Measurements from ENCODE around the gene KMT2A.
"Not testable (repeated sequence)": the region's sequence is repeated elsewhere in the genome, so short reads cannot be mapped to it uniquely, and the experiment has no call there.

Gene KMT2A

DNA sequence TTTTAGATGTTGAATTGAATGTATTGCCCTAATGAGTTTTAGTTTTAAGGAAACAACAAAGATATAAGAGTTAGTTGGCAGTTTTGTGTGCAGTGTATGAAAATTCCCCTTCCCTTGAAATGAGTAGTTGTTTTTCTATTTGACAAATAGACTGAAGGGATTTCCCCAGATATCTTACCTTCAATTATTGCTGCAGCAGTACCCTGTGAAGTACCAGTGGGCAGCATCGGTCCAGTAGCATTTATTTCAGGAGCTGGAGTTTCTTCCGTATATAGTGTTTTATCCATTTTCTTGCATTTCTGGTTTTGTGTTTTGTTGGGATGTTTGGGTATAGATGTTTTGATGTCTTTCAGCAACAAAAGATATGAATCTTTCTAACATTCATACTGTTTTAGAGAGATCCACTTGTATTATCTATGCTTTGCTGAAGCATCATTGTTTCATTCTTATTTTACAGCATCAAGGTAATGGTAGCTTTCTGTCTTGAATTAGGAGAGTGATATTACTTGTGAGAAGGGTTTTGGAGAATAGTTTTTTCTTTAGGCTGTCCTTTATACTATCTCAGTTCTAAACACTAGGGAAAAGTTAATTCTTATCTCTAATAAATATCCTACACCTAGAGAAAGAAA lies 7.4 kb downstream of the KMT2A start:
- Histone ChIP-seq H3K27me3 (ENCODE audit: control insufficient read depth in 1 of 2, insufficient read depth in 2 of 2, low read length in 2 of 2) (no peaks in the 10 kb centered on the region), H3K36me3 (ENCODE audit: control insufficient read depth in 1 of 2, insufficient read depth in 2 of 2, low read length in 2 of 2) (peaks cover 0 to 4% of the 10 kb centered on the region in 2 donors), H3K9me3 (ENCODE audit: control insufficient read depth in 1 of 2, low read length in 2 of 2) (no peaks in the 10 kb centered on the region), H3K4me1 (ENCODE audit: control insufficient read depth in 1 of 2, insufficient read depth in 2 of 2, low read length in 2 of 2) (peaks cover 33 to 64% of the 10 kb centered on the region in 2 donors), H3K4me3 (ENCODE audit: low read depth in 1 of 2, low read length in 2 of 2) (no peak overlapping the region), H3K27ac (ENCODE audit: low read depth, low read length) (no peak overlapping the region), H3K9ac (ENCODE audit: low read depth in 1 of 2, low read length in 2 of 2) (no peak overlapping the region)

DNA sequence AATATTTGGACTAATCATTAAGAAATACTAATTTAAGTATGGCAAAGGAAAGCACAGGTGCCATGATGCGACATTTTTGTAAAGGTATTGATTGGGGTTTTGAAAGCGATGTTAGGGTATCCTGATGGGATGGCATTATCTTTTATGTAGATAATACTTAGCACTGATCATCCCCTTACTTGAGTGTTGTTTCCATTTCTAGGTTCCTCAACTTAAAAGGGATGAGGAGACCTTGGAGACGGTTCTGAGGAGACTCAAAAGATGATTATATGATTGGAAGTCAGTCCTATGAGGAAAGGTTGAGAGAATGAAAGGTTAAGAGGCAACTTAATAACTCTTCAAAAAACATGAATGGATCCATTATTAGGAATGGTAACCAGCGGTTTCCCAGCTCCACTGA lies 11.1 kb downstream of the KMT2A start:
- Histone ChIP-seq H3K9me3 (ENCODE audit: control insufficient read depth in 1 of 2, low read length in 2 of 2) (no peaks in the 10 kb centered on the region), H3K4me1 (ENCODE audit: control insufficient read depth in 1 of 2, insufficient read depth in 2 of 2, low read length in 2 of 2) (peaks cover 16 to 33% of the 10 kb centered on the region in 2 donors), H3K27ac (ENCODE audit: low read depth, low read length) (no peak overlapping the region), H3K27me3 (ENCODE audit: control insufficient read depth in 1 of 2, insufficient read depth in 2 of 2, low read length in 2 of 2) (no peaks in the 10 kb centered on the region), H3K9ac (ENCODE audit: low read depth in 1 of 2, low read length in 2 of 2) (no peak overlapping the region), H3K36me3 (ENCODE audit: control insufficient read depth in 1 of 2, insufficient read depth in 2 of 2, low read length in 2 of 2) (peaks cover 4 to 6% of the 10 kb centered on the region in 2 donors), H3K4me3 (ENCODE audit: low read depth in 1 of 2, low read length in 2 of 2) (no peak overlapping the region)

DNA sequence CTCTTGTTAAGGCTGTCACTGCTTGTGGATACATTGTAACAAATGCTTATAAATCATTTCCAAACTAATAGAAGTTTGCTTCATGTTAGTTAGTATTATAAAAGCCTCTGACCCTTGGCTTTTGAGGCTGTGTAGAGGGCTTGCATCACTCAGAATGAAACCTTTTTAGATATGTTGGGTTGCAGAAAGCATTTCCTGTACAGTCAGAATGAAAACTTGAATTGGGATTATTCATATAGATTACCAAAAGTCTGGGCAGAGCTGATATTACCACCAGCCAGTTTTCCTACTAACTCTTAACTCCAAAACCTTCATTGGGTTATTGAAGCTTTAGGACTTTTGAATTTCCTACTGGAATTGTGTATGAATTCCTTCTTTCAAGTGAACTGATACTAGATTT lies 12.0 kb downstream of the KMT2A start:
- Histone ChIP-seq H3K4me1 (ENCODE audit: control insufficient read depth in 1 of 2, insufficient read depth in 2 of 2, low read length in 2 of 2) (peaks cover 9 to 24% of the 10 kb centered on the region in 2 donors), H3K27me3 (ENCODE audit: control insufficient read depth in 1 of 2, insufficient read depth in 2 of 2, low read length in 2 of 2) (no peaks in the 10 kb centered on the region)

DNA sequence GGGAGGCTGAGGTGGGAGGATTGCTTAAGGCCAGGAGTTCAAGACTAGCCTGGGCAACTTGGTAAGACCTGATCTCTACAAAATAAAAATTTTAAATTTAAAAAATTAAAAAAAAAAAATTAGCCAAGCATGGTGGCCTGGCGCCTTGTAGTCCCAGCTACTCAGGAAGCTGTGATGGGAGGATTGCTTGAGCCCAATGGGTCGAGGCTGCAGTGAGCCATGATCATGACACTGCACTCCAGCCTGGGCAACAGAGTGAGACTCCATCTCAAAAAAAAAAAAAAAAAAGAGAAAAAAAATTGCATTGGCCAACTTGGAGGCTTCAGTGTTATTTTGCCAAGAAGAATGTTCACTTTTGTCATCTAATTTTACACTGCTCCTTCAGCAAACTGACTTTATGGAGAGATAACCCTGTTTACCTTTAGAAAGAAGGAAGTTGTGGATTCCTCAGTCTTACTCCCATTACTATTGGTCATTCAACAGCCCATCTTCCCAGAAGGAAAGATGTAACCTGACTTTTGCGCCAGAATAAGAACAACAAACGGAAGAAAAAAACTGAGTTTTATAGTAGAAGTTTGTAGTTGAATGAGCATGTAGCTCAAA lies 13.1 kb downstream of the KMT2A start:
- Histone ChIP-seq H3K27me3 (ENCODE audit: control insufficient read depth in 1 of 2, insufficient read depth in 2 of 2, low read length in 2 of 2) (no peaks in the 10 kb centered on the region), H3K4me3 (ENCODE audit: low read depth in 1 of 2, low read length in 2 of 2) (no peak overlapping the region), H3K9me3 (ENCODE audit: control insufficient read depth in 1 of 2, low read length in 2 of 2) (no peaks in the 10 kb centered on the region), H3K4me1 (ENCODE audit: control insufficient read depth in 1 of 2, insufficient read depth in 2 of 2, low read length in 2 of 2) (peaks cover 1 to 13% of the 10 kb centered on the region in 2 donors), H3K36me3 (ENCODE audit: control insufficient read depth in 1 of 2, insufficient read depth in 2 of 2, low read length in 2 of 2) (peaks cover 4 to 8% of the 10 kb centered on the region in 2 donors), H3K9ac (ENCODE audit: low read depth in 1 of 2, low read length in 2 of 2) (no peak overlapping the region), H3K27ac (ENCODE audit: low read depth, low read length) (no peak overlapping the region)

More for the DNA sequence above, 12.0 kb downstream of the KMT2A start:
- H3K9me3 ChIP-seq (ENCODE audit: control insufficient read depth in 1 of 2, low read length in 2 of 2) = no peaks in the 10 kb centered on the region
- no peak overlapping the region for H3K4me3 ChIP-seq (ENCODE audit: low read depth in 1 of 2, low read length in 2 of 2)
- peaks cover 4 to 7% of the 10 kb centered on the region in 2 donors for H3K36me3 ChIP-seq (ENCODE audit: control insufficient read depth in 1 of 2, insufficient read depth in 2 of 2, low read length in 2 of 2)
- no peak overlapping the region for H3K27ac ChIP-seq (ENCODE audit: low read depth, low read length)
- no peak overlapping the region for H3K9ac ChIP-seq (ENCODE audit: low read depth in 1 of 2, low read length in 2 of 2)

DNA sequence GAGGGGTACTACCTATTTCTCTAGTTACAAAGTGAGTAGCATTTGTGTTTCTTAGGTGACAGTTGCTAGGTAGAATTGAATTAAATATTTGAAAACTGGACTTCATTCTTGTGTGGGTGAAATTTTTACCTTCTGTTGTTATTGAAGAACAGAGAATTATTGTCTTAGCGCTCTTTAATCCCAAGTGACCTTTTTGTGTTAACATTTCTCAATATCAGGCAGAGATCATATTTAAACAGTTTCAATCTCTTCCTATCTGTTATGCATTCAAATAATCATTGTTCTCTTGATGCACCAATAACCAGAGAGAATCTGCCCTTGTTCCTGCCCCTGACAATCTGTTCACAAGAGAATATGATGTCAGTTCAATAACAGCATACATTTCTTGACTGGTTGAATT lies 14.2 kb downstream of the KMT2A start:
- no peaks in the 10 kb centered on the region for H3K27me3 ChIP-seq (ENCODE audit: control insufficient read depth in 1 of 2, insufficient read depth in 2 of 2, low read length in 2 of 2)
- no peak overlapping the region for H3K27ac ChIP-seq (ENCODE audit: low read depth, low read length)

DNA sequence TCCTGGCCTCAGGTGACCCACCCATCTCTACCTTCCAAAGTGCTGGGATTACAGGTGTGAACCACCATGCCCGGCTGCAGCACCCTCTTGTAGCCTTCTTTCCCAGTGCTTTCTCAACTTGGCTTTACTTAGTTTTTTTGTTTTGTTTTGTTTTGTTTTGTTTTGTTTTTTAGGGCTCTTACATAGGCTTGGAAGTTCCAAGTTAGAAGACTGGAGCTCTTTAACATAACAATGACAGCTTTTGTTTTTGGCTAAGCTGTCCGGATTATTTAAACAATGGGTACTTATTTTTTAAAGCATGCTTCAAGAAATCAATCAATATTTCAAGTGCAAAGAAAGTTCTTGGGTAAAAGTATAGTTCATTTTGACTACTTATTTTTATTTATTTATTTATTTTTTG lies 25.9 kb downstream of the KMT2A start:
- Histone ChIP-seq H3K27me3 (ENCODE audit: control insufficient read depth in 1 of 2, insufficient read depth in 2 of 2, low read length in 2 of 2) (no peaks in the 10 kb centered on the region), H3K4me3 (ENCODE audit: low read depth in 1 of 2, low read length in 2 of 2) (no peak overlapping the region), H3K9ac (ENCODE audit: low read depth in 1 of 2, low read length in 2 of 2) (no peak overlapping the region), H3K9me3 (ENCODE audit: control insufficient read depth in 1 of 2, low read length in 2 of 2) (no peaks in the 10 kb centered on the region), H3K36me3 (ENCODE audit: control insufficient read depth in 1 of 2, insufficient read depth in 2 of 2, low read length in 2 of 2) (peaks cover 0 to 3% of the 10 kb centered on the region in 2 donors), H3K27ac (ENCODE audit: low read depth, low read length) (no peak overlapping the region), H3K4me1 (ENCODE audit: control insufficient read depth in 1 of 2, insufficient read depth in 2 of 2, low read length in 2 of 2) (no peaks in the 10 kb centered on the region)

More for the DNA sequence above, 14.2 kb downstream of the KMT2A start:
- H3K4me3 ChIP-seq (ENCODE audit: low read depth in 1 of 2, low read length in 2 of 2) = no peak overlapping the region
- H3K9me3 ChIP-seq (ENCODE audit: control insufficient read depth in 1 of 2, low read length in 2 of 2) = no peaks in the 10 kb centered on the region
- H3K9ac ChIP-seq (ENCODE audit: low read depth in 1 of 2, low read length in 2 of 2) = no peak overlapping the region
- H3K4me1 ChIP-seq (ENCODE audit: control insufficient read depth in 1 of 2, insufficient read depth in 2 of 2, low read length in 2 of 2) = peaks cover 0 to 7% of the 10 kb centered on the region in 2 donors
- H3K36me3 ChIP-seq (ENCODE audit: control insufficient read depth in 1 of 2, insufficient read depth in 2 of 2, low read length in 2 of 2) = peaks cover 4 to 8% of the 10 kb centered on the region in 2 donors

DNA sequence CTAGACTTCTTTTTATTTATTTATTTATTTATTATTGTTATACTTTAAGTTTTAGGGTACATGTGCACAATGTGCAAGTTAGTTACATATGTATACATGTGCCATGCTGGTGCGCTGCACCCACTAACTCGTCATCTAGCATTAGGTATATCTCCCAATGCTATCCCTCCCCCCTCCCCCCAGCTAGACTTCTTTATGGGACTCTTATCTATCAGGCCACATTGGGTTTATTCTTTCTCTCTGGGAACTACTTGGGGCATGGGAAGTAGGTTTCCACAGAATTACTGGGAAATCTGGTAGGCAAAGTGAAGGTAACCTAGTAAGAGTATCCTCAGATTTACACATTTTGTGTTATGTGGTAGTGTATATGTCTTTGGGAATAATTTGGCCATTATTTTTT lies 32.7 kb downstream of the KMT2A start:
- not testable (repeated sequence) for H3K9me3 ChIP-seq (ENCODE audit: control insufficient read depth in 1 of 2, low read length in 2 of 2); H3K4me3 ChIP-seq (ENCODE audit: low read depth in 1 of 2, low read length in 2 of 2); H3K4me1 ChIP-seq (ENCODE audit: control insufficient read depth in 1 of 2, insufficient read depth in 2 of 2, low read length in 2 of 2); H3K27me3 ChIP-seq (ENCODE audit: control insufficient read depth in 1 of 2, insufficient read depth in 2 of 2, low read length in 2 of 2); H3K27ac ChIP-seq (ENCODE audit: low read depth, low read length); H3K9ac ChIP-seq (ENCODE audit: low read depth in 1 of 2, low read length in 2 of 2)
- peaks cover 19 to 26% of the 10 kb centered on the region in 2 donors for H3K36me3 ChIP-seq (ENCODE audit: control insufficient read depth in 1 of 2, insufficient read depth in 2 of 2, low read length in 2 of 2)

DNA sequence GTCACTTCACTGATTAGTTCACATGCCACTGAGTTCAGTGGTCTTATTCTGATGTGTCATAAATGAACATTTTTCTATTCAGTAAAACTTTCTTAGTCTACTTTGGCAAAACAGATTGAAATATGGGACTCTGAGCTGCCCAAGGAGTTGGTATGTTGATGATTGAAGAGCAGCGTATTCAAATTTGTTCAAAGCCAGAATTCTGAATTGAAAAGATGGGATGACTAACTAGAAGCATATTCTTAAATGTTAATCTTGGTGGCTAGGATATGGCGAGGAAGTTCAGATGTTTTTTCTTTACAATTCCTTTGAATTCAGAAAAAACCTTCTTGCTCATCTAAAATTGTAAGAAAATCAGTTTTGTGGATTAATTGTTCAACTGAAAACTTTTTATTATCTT lies 34.7 kb downstream of the KMT2A start:
- Histone ChIP-seq H3K4me1 (ENCODE audit: control insufficient read depth in 1 of 2, insufficient read depth in 2 of 2, low read length in 2 of 2) (no peaks in the 10 kb centered on the region), H3K36me3 (ENCODE audit: control insufficient read depth in 1 of 2, insufficient read depth in 2 of 2, low read length in 2 of 2) (peaks cover 22 to 29% of the 10 kb centered on the region in 2 donors), H3K27me3 (ENCODE audit: control insufficient read depth in 1 of 2, insufficient read depth in 2 of 2, low read length in 2 of 2) (no peaks in the 10 kb centered on the region), H3K9ac (ENCODE audit: low read depth in 1 of 2, low read length in 2 of 2) (no peak overlapping the region), H3K4me3 (ENCODE audit: low read depth in 1 of 2, low read length in 2 of 2) (no peak overlapping the region), H3K27ac (ENCODE audit: low read depth, low read length) (no peak overlapping the region), H3K9me3 (ENCODE audit: control insufficient read depth in 1 of 2, low read length in 2 of 2) (no peaks in the 10 kb centered on the region)

DNA sequence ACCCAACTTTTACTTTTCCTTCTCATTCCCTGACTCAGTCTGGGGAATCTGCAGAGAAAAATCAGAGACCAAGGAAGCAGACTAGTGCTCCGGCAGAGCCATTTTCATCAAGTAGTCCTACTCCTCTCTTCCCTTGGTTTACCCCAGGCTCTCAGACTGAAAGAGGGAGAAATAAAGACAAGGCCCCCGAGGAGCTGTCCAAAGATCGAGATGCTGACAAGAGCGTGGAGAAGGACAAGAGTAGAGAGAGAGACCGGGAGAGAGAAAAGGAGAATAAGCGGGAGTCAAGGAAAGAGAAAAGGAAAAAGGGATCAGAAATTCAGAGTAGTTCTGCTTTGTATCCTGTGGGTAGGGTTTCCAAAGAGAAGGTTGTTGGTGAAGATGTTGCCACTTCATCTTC lies 37.2 kb downstream of the KMT2A start:
- no peaks in the 10 kb centered on the region for H3K27me3 ChIP-seq (ENCODE audit: control insufficient read depth in 1 of 2, insufficient read depth in 2 of 2, low read length in 2 of 2)
- no peak overlapping the region for H3K4me3 ChIP-seq (ENCODE audit: low read depth in 1 of 2, low read length in 2 of 2)
- H3K9me3 ChIP-seq (ENCODE audit: control insufficient read depth in 1 of 2, low read length in 2 of 2) = no peaks in the 10 kb centered on the region
- no peak overlapping the region for H3K9ac ChIP-seq (ENCODE audit: low read depth in 1 of 2, low read length in 2 of 2)
- no peaks in the 10 kb centered on the region for H3K4me1 ChIP-seq (ENCODE audit: control insufficient read depth in 1 of 2, insufficient read depth in 2 of 2, low read length in 2 of 2)
- H3K36me3 ChIP-seq (ENCODE audit: control insufficient read depth in 1 of 2, insufficient read depth in 2 of 2, low read length in 2 of 2) = peaks cover 36 to 44% of the 10 kb centered on the region in 2 donors
- no peak overlapping the region for H3K27ac ChIP-seq (ENCODE audit: low read depth, low read length)

DNA sequence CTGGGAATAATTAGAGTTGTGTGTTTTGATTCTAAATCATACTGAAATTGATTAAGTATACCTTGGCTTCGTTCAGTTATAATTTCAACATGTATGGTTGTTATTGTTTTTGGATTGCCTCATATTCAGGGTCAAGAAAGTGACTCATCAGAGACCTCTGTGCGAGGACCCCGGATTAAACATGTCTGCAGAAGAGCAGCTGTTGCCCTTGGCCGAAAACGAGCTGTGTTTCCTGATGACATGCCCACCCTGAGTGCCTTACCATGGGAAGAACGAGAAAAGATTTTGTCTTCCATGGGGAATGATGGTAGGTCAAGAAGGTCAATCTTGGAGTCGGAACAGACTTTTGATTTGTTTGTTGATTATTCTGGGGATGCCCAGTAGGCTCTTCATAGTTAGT lies 40.4 kb downstream of the KMT2A start:
- Histone ChIP-seq H3K4me3 (ENCODE audit: low read depth in 1 of 2, low read length in 2 of 2) (no peak overlapping the region), H3K9me3 (ENCODE audit: control insufficient read depth in 1 of 2, low read length in 2 of 2) (no peaks in the 10 kb centered on the region), H3K4me1 (ENCODE audit: control insufficient read depth in 1 of 2, insufficient read depth in 2 of 2, low read length in 2 of 2) (no peaks in the 10 kb centered on the region), H3K27me3 (ENCODE audit: control insufficient read depth in 1 of 2, insufficient read depth in 2 of 2, low read length in 2 of 2) (no peaks in the 10 kb centered on the region), H3K27ac (ENCODE audit: low read depth, low read length) (no peak overlapping the region), H3K9ac (ENCODE audit: low read depth in 1 of 2, low read length in 2 of 2) (no peak overlapping the region), H3K36me3 (ENCODE audit: control insufficient read depth in 1 of 2, insufficient read depth in 2 of 2, low read length in 2 of 2) (peaks cover 45 to 59% of the 10 kb centered on the region in 2 donors)

Data from duodenal mucosa (tissue), 2 donors.